Endothelial cell of umbilical vein (primary cell): Measurements from ENCODE around the gene GRXCR2.

ENCODE experiments used
- CTCF ChIP-seq, 2 donors: IDR thresholded peaks; 1 replicate in 1 of 2; 2 replicates in 1 of 2; pipeline ENCODE4 v1.5.1; 2011; ENCODE audit warnings: low read length in 2 of 2, mild to moderate bottlenecking in 2 of 2, moderate library complexity in 2 of 2, control low read depth in 1 of 2, inconsistent platforms in 1 of 2, low read depth in 1 of 2; ENCODE audit not compliant: insufficient read depth in 1 of 2; ENCODE audit errors: extremely low read depth in 1 of 2
- EZH2 ChIP-seq: IDR thresholded peaks from 2 replicates; pipeline ENCODE4 v1.6.1; 2012; ENCODE audit warnings: borderline replicate concordance, low read depth, mild to moderate bottlenecking, moderate library complexity, low read length, inconsistent platforms; ENCODE audit not compliant: severe bottlenecking
- MAX ChIP-seq: IDR thresholded peaks from 2 replicates; pipeline ENCODE4 v1.6.1; 2011; ENCODE audit not compliant: insufficient read depth, insufficient read length
- POLR2A ChIP-seq: IDR thresholded peaks from 2 replicates; pipeline ENCODE4 v1.6.1; 2012; ENCODE audit warnings: low read depth, mild to moderate bottlenecking, control low read depth, low read length
- POLR2AphosphoS5 ChIP-seq: IDR thresholded peaks from 2 replicates; pipeline ENCODE4 v1.6.1; 2012; ENCODE audit warnings: low read depth, mild to moderate bottlenecking, control low read depth, low read length, moderate library complexity; ENCODE audit not compliant: insufficient read depth

- TF ChIP-seq MAX, result no peak
- peak in 1 of 2 donors; percentile 18 for TF ChIP-seq CTCF (IDR thresholded peaks at IDR 0.05; ENCODE audit: extremely low read depth in 1 of 2, insufficient read depth in 1 of 2, low read depth in 1 of 2, low read length in 2 of 2)
- TF ChIP-seq POLR2A, result no peak
- no peak for TF ChIP-seq POLR2AphosphoS5
- no peak for TF ChIP-seq EZH2
Measured at GRCh38 chr5:145903113-145903512, 30.3 kb upstream of the GRXCR2 start.
